Measurements from ENCODE around the gene ERC2. TPM values are rescaled to one million over a fixed set of nuclear protein-coding genes. Genes with fewer than 3 reads are reported as not detected.

ERC2 gene
- total RNA-seq, 2 donors from 2014 or later: 1.2 TPM; not detected in 1

DNA sequence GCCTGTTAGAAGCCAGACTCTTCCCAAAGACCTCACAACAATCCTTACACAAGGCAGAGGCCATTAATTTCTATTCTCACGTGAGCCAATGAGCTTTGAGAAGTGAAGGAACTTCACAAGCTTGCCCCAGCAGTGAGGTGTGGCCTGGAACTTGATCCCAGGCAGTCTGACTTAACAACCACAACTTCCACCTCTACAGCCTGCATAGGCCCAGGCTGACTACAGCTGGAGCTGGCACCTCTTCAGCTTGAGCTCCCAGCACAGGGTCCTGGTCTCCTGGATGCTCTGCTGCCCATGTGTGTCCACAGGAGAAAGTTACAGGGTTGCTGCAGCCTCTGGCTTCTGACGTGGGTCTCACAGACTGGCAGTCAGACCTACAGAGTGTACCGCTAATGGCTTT lies 111.0 kb downstream of the ERC2 start:
- TF ChIP-seq, protein P1, sequence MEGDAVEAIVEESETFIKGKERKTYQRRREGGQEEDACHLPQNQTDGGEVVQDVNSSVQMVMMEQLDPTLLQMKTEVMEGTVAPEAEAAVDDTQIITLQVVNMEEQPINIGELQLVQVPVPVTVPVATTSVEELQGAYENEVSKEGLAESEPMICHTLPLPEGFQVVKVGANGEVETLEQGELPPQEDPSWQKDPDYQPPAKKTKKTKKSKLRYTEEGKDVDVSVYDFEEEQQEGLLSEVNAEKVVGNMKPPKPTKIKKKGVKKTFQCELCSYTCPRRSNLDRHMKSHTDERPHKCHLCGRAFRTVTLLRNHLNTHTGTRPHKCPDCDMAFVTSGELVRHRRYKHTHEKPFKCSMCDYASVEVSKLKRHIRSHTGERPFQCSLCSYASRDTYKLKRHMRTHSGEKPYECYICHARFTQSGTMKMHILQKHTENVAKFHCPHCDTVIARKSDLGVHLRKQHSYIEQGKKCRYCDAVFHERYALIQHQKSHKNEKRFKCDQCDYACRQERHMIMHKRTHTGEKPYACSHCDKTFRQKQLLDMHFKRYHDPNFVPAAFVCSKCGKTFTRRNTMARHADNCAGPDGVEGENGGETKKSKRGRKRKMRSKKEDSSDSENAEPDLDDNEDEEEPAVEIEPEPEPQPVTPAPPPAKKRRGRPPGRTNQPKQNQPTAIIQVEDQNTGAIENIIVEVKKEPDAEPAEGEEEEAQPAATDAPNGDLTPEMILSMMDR (IDR thresholded peaks at IDR 0.05): no peak
- ATAC-seq (ENCODE audit: insufficient number of reproducible peaks, low FRiP score, low read depth): no peak
- H3K27ac ChIP-seq: no peak overlapping the region
- H3K36me3 ChIP-seq: no peaks in the 10 kb centered on the region
- H3K9me3 ChIP-seq: no peaks in the 10 kb centered on the region
- H3K4me1 ChIP-seq (ENCODE audit: control insufficient read depth in 1 of 2, low read depth in 2 of 2): no peaks in the 10 kb centered on the region
- H3K4me3 ChIP-seq: no peak overlapping the region
- DNase-seq (ENCODE audit: low spot score): no peak
- no peaks in the 10 kb centered on the region for H3K27me3 ChIP-seq (replicated peaks; ENCODE audit: insufficient read depth)

DNA sequence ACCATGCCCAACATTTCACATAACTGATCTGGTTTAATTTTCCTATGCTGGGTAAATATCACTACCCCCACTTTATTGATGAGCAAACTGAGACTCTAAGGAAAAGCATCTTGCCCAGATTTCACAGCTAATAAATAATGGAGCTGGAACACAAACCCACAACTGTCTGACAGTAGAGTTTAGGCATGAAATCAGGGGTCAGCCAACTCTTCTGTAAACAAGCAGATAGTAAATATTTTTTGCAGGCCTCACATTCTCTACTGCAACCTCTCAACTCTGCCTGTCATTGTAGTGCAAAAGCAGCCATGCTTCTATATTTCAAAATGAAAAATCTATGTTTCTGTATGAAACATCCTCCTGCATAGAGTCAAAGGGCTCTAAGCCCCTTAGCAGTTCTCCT lies 111.5 kb downstream of the ERC2 start:
- Histone ChIP-seq H3K4me1 (ENCODE audit: control insufficient read depth in 1 of 2, low read depth in 2 of 2) (no peaks in the 10 kb centered on the region), H3K9me3 (no peaks in the 10 kb centered on the region), H3K27ac (no peak overlapping the region), H3K4me3 (no peak overlapping the region), H3K27me3 (replicated peaks; ENCODE audit: insufficient read depth) (no peaks in the 10 kb centered on the region), H3K36me3 (no peaks in the 10 kb centered on the region)
- DNase-seq (ENCODE audit: low spot score): no peak
- no peak for ATAC-seq (ENCODE audit: insufficient number of reproducible peaks, low FRiP score, low read depth)
- TF ChIP-seq, protein P1 (IDR thresholded peaks at IDR 0.05): no peak

DNA sequence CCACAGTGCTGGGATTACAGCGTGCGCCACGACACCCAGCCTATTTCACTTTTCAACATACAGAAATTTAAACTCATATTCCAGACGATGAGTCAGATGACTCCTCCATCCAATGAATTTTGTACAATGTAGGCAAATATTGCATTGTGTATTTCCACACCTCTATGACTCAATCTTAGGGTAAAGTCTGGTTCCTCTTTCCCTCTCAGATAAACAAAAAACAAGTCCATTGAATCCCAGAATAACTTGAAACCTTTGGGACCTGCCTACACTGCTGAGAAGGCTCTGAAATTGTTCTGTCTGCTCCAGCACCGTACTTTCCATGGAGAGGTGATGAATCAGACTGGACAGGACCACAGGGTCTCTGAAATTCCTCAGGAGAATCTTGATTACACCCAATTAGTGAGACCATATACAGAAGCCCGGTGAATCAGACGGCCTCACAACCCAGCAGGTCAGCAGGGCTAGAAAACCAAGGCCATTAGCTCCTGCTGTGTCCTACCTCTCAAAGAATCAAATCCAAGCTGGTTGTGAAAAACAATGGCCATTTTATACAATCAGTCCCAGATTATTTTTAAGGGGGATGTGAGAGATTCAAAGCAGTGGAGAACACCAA lies 112.6 kb downstream of the ERC2 start:
- TF ChIP-seq, protein P1 (IDR thresholded peaks at IDR 0.05): no peak
- H3K9me3 ChIP-seq: no peaks in the 10 kb centered on the region
- no peaks in the 10 kb centered on the region for H3K4me1 ChIP-seq (ENCODE audit: control insufficient read depth in 1 of 2, low read depth in 2 of 2)
- H3K36me3 ChIP-seq: no peaks in the 10 kb centered on the region
- H3K27me3 ChIP-seq (replicated peaks; ENCODE audit: insufficient read depth): no peaks in the 10 kb centered on the region
- no peak for DNase-seq (ENCODE audit: low spot score)
- ATAC-seq (ENCODE audit: insufficient number of reproducible peaks, low FRiP score, low read depth): no peak
- no peak overlapping the region for H3K27ac ChIP-seq
- no peak overlapping the region for H3K4me3 ChIP-seq

GRCh38 chr3:56351537-56351936 lies 116.7 kb downstream of the ERC2 start:
- no peaks in the 10 kb centered on the region for H3K27me3 ChIP-seq (replicated peaks; ENCODE audit: insufficient read depth)
- no peak for ATAC-seq (ENCODE audit: insufficient number of reproducible peaks, low FRiP score, low read depth)
- TF ChIP-seq, protein P1 (IDR thresholded peaks at IDR 0.05): no peak
- no peaks in the 10 kb centered on the region for H3K4me1 ChIP-seq (ENCODE audit: control insufficient read depth in 1 of 2, low read depth in 2 of 2)
- H3K9me3 ChIP-seq: no peaks in the 10 kb centered on the region
- H3K36me3 ChIP-seq: no peaks in the 10 kb centered on the region
- H3K27ac ChIP-seq: no peak overlapping the region
- DNase-seq (ENCODE audit: low spot score): no peak
- H3K4me3 ChIP-seq: no peak overlapping the region

DNA sequence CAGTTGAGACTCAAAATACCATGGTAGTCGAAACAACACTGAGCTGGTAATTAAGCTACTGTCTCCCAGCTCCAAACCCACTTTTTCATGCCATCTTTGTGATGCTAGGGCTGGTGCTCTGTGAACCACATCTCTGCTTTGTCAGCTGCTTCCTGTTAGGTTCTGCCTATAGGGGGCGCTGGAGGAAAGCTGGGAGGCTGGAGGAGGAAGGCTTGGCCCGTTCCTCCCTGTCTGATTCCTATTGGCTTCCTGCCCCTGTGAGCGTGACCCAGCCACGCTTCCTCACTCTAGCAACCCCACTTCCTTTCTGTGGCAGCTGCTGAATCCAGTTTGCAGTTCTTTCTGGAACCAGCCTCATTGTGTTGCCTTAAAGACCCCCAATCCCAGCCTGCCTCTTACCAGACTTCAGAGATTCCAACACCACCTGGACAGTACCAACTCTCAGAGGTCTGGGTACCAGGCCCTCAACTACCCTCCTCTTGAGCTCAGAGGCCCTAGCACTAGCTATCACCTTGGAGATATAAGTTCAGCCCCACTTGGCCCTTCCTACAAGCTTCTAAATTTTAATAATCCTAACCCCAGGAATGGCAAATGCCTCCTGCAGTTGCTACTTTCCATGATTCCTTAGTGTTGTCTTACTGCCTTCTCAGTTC lies 120.9 kb downstream of the ERC2 start:
- Histone ChIP-seq H3K36me3 (no peaks in the 10 kb centered on the region), H3K27ac (no peak overlapping the region), H3K4me3 (no peak overlapping the region), H3K27me3 (replicated peaks; ENCODE audit: insufficient read depth) (no peaks in the 10 kb centered on the region), H3K9me3 (no peaks in the 10 kb centered on the region), H3K4me1 (ENCODE audit: control insufficient read depth in 1 of 2, low read depth in 2 of 2) (no peaks in the 10 kb centered on the region)
- no peak for ATAC-seq (ENCODE audit: insufficient number of reproducible peaks, low FRiP score, low read depth)
- DNase-seq (ENCODE audit: low spot score): no peak
- TF ChIP-seq, protein P1 (IDR thresholded peaks at IDR 0.05): no peak
